ENCODE data around the gene HACD3.

The HACD3 gene

DNA sequence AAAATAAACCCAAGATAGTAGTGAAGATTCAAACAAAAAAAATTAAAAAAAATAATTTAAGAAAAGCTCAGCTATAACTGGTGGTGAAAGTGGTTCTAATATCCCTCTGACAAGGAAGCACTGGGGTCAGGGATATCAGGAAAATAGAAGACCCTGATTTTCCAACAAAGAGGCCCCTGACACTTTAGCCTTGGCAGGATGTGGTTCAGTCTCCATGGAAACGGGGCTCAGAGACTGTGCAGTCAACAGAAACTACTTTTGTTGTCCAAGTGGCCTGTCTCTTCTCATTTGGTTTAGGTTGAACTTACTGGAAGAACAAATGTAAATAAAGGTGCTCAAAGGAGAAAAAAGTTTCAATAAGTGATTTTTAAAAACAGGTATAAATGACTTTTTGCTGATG is 53.4 kb downstream of the HACD3 start:
- TF ChIP-seq POLR2AphosphoS5 (IDR thresholded peaks at IDR 0.05; ENCODE audit: low read depth) (no peak), SPI1 (IDR thresholded peaks at IDR 0.05; ENCODE audit: borderline replicate concordance, low read depth) (no peak), GABPA (IDR thresholded peaks at IDR 0.05; ENCODE audit: low read depth) (no peak)
- TF ChIP-seq, protein P1, sequence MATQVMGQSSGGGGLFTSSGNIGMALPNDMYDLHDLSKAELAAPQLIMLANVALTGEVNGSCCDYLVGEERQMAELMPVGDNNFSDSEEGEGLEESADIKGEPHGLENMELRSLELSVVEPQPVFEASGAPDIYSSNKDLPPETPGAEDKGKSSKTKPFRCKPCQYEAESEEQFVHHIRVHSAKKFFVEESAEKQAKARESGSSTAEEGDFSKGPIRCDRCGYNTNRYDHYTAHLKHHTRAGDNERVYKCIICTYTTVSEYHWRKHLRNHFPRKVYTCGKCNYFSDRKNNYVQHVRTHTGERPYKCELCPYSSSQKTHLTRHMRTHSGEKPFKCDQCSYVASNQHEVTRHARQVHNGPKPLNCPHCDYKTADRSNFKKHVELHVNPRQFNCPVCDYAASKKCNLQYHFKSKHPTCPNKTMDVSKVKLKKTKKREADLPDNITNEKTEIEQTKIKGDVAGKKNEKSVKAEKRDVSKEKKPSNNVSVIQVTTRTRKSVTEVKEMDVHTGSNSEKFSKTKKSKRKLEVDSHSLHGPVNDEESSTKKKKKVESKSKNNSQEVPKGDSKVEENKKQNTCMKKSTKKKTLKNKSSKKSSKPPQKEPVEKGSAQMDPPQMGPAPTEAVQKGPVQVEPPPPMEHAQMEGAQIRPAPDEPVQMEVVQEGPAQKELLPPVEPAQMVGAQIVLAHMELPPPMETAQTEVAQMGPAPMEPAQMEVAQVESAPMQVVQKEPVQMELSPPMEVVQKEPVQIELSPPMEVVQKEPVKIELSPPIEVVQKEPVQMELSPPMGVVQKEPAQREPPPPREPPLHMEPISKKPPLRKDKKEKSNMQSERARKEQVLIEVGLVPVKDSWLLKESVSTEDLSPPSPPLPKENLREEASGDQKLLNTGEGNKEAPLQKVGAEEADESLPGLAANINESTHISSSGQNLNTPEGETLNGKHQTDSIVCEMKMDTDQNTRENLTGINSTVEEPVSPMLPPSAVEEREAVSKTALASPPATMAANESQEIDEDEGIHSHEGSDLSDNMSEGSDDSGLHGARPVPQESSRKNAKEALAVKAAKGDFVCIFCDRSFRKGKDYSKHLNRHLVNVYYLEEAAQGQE (IDR thresholded peaks at IDR 0.05; ENCODE audit: insufficient replicate concordance, low read depth): no peak
- TF ChIP-seq, protein P2, sequence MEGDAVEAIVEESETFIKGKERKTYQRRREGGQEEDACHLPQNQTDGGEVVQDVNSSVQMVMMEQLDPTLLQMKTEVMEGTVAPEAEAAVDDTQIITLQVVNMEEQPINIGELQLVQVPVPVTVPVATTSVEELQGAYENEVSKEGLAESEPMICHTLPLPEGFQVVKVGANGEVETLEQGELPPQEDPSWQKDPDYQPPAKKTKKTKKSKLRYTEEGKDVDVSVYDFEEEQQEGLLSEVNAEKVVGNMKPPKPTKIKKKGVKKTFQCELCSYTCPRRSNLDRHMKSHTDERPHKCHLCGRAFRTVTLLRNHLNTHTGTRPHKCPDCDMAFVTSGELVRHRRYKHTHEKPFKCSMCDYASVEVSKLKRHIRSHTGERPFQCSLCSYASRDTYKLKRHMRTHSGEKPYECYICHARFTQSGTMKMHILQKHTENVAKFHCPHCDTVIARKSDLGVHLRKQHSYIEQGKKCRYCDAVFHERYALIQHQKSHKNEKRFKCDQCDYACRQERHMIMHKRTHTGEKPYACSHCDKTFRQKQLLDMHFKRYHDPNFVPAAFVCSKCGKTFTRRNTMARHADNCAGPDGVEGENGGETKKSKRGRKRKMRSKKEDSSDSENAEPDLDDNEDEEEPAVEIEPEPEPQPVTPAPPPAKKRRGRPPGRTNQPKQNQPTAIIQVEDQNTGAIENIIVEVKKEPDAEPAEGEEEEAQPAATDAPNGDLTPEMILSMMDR (IDR thresholded peaks at IDR 0.05; ENCODE audit: insufficient read depth, low read length): no peak
- DNase-seq (ENCODE audit: low read depth in 1 of 2, low spot score in 1 of 2): no peak
- Histone ChIP-seq H3K27me3 (ENCODE audit: insufficient read depth, poor library complexity, severe bottlenecking) (no peaks in the 10 kb centered on the region), H3K4me3 (replicated peaks; ENCODE audit: insufficient read depth, low read length) (no peak overlapping the region), H3K27ac (replicated peaks) (no peak overlapping the region)

DNA sequence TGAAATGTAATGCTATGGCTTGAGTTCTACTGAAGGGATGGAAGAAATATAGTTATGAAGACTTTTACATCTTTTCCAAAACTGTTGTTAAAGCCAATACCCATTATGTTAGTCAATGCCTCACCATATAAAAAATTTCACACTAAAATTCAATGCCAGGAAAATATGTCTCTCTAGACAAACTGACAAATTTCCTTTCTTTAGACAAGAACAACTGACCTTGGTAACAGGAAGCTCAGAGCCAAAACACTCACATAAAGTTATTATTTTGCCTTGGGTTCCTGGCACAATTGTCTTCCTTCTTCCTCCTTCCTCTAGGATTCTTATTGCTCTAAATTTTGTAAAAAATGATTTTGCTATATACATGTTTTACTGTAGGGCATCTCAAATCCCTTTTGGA is 54.0 kb downstream of the HACD3 start:
- TF ChIP-seq POLR2AphosphoS5 (IDR thresholded peaks at IDR 0.05; ENCODE audit: low read depth): no peak
- TF ChIP-seq, protein P1 (IDR thresholded peaks at IDR 0.05; ENCODE audit: insufficient replicate concordance, low read depth): no peak
- TF ChIP-seq GABPA (IDR thresholded peaks at IDR 0.05; ENCODE audit: low read depth): no peak
- TF ChIP-seq SPI1 (IDR thresholded peaks at IDR 0.05; ENCODE audit: borderline replicate concordance, low read depth): no peak
- TF ChIP-seq, protein P2 (IDR thresholded peaks at IDR 0.05; ENCODE audit: insufficient read depth, low read length): no peak
- Histone ChIP-seq H3K27me3 (ENCODE audit: insufficient read depth, poor library complexity, severe bottlenecking) (no peaks in the 10 kb centered on the region), H3K4me3 (replicated peaks; ENCODE audit: insufficient read depth, low read length) (no peak overlapping the region), H3K27ac (replicated peaks) (no peak overlapping the region)
- DNase-seq (ENCODE audit: low read depth in 1 of 2, low spot score in 1 of 2): no peak

DNA sequence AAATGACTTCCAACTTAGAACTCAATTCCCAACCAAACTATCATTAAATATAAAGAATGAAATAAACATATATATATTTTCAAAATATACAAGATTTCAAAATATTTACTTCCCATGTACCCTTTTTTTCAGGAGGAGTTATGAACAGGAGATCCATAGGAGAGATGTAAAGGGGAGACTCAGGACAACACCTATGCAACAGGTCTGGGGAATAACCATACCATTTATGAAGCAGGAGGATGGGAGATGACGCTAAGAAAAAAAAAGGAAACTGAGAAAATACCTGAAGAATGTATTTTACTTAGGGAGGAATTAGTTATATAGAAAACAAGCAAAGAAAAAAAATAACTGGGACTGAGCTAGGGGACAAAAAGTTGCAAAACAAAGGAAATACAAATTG is 56.8 kb downstream of the HACD3 start:
- H3K27me3 ChIP-seq (ENCODE audit: insufficient read depth, poor library complexity, severe bottlenecking): no peaks in the 10 kb centered on the region
- TF ChIP-seq, protein P2 (IDR thresholded peaks at IDR 0.05; ENCODE audit: insufficient read depth, low read length): no peak
- TF ChIP-seq, protein P1 (IDR thresholded peaks at IDR 0.05; ENCODE audit: insufficient replicate concordance, low read depth): no peak
- TF ChIP-seq GABPA (IDR thresholded peaks at IDR 0.05; ENCODE audit: low read depth) (no peak), POLR2AphosphoS5 (IDR thresholded peaks at IDR 0.05; ENCODE audit: low read depth) (no peak), SPI1 (IDR thresholded peaks at IDR 0.05; ENCODE audit: borderline replicate concordance, low read depth) (no peak)
- DNase-seq (ENCODE audit: low read depth in 1 of 2, low spot score in 1 of 2): no peak
- H3K27ac ChIP-seq (replicated peaks): no peak overlapping the region
- H3K4me3 ChIP-seq (replicated peaks; ENCODE audit: insufficient read depth, low read length): no peak overlapping the region
